Cerebellar cortex (tissue), 1 donor: ENCODE data around the gene LONRF3.
"Not testable (repeated sequence)": the region's sequence is repeated elsewhere in the genome, so short reads cannot be mapped to it uniquely, and the experiment has no call there.

Source experiments
- DNase-seq: peaks from one replicate; pipeline ENCODE4 v3.0.0-alpha.2; 2015; ENCODE audit warnings: low spot score

The LONRF3 gene

DNA sequence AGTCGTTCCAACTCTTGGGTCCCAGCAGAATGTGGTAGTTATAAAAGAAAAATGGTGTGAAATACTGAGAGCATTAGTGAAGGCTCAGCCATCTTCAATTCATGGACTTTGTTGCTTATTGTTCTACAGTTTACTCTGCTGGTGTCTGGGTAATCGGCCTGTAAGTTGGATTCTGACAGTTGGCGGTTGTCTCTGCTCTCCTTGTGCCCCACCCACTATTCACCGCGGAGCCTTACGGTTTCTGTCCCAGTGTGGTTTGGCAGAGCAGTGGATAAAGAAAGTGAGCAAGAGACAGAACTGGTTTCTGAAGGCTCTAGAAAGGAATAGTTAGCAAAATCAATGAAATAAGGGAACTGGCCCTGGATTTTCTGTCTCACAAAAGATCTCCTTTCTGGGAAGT is 9.1 kb downstream of the LONRF3 start:
- no peak for DNase-seq

DNA sequence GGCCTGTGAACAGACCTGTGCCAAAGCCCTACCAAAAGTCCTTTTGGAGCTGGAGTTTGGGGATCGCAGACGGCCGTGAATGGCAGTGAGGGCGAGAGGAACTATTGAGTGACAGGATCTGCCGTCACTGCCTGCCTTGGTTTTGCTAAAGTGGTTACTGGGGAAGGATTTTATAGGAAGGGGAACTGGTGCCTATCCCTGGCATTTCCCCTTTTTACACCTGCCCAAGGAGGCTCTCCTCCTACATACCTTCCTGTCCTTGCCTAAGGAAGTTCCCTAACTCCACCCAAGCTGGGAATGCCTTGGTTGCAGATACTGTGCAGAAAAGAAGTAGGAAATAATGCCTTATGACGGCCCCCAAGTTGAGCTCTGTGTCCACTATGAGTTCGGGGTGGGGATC is 14.5 kb downstream of the LONRF3 start:
- no peak for DNase-seq

DNA sequence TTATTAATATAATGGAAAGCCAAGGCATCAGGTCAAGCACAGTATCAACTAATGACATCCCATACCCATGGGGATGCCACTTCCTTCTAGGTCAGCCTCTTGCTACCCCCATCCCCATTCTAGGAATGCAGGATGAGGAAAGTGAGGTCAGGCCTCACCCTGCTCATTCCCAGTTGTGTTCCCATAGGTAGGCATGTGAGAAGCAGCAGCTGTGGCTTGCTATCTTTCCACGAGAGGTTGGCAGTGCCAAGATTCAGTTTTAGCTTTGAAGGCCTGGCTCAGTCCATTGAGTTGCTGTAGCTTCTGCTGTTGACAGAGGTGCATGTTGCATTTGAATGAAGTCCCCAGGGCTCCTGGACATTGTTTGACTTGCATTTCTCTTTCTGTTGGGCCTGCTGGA is 15.5 kb downstream of the LONRF3 start:
- no peak for DNase-seq

DNA sequence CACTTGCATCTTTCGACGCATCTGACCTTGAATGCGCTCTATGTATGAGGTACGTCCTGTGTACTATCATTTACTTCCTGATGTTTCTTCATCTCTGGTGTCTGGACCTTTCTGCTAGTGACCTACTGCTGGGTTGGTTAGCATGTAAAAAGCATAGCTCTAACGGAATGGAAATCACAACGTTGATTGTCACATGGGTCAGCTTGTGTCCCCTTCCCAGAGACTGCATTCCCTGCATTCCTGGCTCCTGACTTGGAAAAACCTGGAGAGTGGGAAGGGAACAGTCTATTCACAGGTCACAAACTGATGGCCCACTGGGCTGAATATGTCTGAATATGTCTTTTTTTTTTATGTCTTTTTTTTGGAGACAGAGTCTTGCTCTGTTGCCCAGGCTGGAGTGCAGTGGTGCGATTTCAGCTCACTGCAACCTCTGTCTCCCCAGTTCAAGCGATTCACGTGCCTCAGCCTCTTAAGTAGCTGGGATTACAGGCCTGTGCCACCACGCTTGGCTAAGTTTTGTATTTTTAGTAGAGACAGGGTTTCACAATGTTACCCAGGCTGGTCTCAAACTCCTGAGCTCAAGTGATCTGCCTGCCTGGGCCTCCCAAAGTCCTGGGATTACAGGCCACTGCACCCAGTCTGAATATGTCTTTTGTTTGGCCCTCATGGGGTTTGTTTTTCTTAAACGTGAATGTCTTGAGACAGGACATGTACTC is 16.3 kb downstream of the LONRF3 start:
- no peak for DNase-seq

DNA sequence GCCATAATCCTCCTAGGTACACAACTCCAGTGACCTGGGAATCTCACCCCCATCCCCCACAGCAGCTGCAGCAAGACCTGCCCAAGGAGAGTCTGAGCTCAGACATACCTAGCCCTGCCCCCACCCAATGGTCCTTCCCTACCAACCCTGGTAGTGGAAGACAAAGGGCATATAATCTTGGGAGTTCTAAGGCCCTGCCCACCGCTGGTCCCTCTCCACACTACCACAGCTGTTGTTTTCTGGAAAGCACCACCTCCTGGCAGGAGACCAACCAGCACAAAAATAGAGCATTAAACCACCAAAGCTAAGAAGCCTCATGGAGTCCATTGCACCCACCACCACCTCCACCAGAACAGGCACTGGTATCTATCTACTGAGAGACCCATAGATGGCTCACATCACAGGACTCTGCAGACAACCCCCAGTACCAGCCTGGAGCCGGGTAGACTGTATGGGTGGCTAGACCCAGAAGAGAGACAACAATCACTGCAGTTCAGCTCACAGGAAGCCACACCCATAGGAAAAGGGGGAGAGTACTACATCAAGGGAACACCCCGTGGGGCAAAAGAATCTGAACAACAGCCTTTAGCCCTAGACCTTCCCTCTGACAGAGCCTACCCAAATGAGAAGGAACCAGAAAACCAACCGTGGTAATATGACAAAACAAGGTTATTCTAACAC is 18.2 kb downstream of the LONRF3 start:
- not testable (repeated sequence) for DNase-seq

DNA sequence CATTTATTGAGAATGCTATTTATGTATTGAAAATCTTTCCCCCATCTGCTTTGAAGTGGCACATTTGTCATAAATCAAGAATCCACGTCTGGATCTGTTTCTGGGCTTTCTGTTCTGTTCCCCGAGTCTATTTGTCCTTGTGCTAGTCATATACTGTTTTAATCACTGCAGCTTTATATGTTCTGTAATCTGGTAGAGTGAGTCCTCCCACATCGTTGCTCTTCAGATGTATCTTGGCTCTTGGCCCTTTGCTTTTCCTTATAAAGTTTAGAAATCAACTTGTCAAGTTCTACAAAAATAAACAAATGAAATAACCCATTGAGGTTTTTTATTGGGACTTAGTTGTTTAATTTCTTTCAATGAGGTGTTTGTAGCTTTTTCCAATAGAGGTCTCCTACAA is 29.0 kb downstream of the LONRF3 start:
- no peak for DNase-seq

DNA sequence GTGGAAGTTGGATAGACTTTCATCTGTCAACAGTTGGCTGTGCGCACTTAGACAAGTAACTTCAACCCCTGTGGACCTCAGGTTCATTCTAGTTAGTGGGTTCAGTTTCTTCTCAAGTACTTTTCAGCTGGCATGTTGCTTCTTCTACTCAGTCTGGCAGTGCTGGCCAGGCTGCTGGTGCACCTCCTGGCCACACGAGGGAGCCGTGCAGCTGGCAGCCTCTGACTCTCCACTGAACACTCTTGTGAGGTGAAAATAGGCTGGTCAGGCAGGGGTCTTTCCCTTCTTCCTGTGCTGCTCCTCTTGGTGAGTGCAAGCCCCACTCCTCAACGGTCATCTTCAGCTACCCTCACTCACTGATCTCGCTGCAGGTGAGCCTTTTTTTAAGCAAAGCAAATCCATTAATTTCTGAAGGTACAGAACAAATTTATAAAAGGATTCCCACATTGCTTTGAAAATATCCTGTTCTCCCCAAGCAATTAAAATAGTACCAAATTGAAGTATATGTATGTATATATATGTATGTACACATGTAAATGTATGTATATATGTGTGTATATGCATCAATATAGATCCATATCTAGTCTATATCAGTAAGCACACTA is 30.6 kb downstream of the LONRF3 start:
- DNase-seq = peak; percentile 46

DNA sequence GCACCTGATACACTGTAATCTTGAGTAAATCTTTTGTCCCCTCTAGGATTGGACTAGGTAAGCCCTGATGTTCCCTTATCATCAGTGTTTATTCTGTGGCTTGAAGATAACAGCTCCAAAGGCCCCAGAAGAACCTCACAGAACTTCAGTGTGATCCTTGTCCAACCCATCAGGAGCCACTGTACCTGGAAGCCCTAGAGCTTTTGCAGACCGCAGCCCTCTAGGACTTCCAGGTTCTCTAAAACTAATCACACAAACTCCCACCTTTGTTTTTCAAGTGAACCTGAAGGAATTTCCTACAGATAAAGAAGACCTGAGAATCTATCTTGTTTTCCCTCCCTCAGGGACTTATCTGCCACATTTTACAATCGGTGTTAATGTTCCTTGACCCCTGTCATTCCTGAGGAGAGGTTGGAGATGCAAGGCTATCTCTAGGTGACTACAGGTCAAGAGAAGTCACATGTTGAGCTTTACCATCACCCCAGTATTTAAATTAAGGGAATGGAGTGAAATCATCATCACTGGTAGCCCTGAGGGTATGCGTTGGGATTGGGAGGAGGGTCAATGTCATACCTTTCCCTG is 32.9 kb downstream of the LONRF3 start:
- DNase-seq = no peak

DNA sequence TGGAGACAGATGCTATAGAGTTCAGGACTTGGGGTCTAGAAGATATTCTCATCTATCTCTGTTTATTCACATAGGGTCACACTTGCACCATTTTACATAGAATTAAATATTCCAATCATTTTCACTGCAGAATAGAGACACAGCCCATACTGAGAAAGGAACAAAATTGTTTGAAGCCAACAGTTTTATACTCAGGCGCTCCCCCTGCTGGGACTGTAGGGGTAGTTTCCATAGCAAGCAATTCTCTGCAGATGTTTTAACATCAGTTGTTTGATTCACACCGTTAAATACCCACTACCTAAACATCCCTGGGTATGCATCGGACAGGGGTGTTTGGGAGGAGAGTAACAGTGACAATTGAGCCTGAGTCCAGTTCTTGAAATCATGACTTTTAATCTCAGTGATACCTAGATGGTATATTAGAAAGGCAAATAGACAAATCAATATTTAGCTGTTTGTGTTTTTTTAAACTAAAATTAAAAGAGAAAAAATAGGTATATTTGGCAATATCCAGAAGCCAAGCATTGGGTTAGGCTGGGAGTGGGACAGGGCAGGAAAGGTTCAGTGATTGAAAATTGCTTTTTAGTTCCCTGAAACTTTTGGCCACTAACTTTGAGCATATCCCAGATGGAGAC is 33.8 kb downstream of the LONRF3 start:
- no peak for DNase-seq

DNA sequence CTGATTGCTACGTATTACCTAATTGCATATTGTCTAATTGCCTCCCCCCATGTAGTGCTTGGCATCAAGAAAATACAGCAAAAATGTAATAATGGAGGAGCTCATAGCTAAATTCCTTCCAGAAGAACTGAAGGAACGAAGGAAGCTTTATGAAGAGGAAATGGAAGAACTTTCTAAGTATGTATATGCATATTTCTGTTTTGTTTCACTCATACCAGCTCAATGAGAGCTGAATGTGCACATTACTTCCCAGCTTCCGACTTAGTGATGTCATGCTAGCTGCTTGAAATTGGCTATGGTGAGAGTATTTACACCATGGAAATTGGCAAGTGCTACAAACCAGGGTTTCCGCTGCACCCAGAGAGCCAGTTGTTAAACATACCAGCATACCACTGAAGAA is 34.7 kb downstream of the LONRF3 start:
- DNase-seq = no peak

DNA sequence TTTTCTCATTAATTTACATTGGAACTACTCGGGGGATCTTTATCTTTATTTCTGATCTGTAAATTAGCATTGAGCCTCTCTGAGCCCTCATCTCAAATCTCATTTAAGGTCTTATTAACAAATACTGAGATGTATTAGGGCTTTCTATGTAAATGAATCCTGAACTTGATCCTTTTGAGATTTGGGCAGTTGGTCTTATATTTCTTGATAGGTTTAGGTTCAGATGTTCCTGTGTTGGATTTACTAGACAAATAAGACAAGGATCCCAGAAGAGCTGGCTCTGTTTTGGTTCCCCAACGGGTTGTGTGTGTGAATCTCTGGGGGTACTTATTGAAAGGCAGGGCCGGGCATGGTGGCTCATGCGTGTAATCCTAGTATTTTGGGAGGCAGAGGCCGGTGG is 36.1 kb downstream of the LONRF3 start:
- no peak for DNase-seq

DNA sequence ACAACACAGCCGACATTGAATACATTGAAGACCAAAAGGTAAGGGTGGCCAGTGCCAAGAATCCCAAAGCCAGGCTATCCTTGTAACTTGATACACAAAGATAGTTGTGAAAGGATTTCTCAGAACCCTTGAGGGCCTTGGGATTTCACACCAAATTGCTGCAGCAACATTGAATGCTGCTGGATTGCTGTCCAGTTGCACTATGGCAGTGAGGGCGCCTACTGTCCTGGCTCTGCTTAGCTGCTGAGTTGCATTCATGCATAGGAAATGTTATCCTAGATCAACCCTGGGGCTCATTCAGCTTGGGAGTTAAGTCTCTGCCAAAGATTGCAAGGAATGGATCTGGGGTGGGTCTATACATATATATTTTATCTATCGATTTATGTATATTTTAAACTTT is 38.7 kb downstream of the LONRF3 start:
- DNase-seq = no peak

DNA sequence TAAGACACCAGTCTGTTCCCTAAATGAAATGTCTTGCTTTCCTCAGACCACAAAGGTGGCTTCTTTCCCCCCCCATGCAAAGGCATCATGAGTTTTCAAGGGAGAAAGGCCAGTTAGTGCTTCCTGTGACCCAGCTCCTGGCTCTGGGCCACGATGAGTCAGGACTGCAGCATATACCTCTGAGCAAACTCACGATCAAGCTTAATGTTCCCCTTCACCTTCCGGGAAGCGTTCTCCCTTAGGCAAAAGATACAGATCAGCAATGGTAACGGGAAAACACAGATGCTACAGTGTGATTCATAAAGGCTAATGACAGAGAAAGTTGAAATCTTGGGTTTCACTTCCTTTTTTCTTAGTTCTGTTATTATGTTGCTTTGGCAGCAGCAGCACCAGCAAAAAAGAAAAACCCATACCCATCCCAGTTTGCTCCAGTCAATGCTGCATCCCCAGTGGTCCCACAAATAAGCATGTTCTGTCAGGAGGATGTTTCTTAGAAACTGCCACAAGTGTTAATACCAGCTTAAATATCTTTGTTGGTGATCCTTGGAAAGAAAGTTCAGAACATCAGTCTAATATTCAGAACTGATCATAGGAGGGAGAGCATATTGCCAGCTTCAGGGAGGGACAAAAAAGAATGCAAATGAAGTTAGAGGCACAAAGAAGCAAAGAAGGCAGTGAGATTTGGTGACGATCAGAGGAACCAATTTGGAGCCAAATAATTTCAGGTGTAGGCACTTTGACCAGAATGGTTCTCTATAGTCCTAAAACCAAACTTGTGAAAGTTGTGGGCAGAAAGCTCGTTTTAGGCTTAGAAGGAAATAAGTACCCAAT is 41.2 kb downstream of the LONRF3 start:
- no peak for DNase-seq

DNA sequence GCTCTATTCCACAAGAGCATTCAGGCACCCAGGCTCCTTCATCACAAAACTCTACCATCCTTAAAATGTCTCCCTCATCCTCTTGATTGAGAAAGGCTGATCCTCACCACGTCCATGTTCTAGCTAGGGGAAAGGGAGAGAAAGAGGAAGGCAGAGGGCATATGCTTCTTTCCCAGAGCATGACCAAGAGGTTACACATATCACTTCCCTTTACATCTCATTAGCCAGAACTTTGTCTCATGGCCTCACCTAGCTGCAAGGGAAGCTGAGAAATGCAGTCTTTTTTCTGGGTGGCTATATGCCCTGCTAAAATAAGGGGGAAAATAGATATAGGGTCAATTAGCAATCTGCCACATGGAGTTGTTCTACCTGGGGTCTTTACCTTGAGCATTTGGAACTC is 42.7 kb downstream of the LONRF3 start:
- no peak for DNase-seq

DNA sequence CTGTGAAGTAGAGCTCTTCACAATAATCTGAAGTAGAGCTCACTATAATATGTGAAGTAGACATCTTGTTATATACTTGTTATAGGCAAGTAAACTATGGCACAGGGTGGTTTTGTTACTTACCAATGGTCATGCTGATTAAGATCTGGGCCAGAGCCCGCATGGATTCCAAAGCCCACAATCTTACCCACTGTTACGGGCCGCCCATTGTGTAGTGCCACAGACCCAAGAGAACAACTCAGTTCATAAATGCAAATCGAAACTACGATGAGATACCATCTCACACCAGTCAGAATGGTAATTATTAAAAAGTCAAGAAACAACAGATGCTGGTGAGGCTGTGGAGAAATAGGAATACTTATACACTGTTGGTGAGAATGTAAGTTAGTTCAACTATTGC is 51.5 kb downstream of the LONRF3 start:
- DNase-seq = no peak

DNA sequence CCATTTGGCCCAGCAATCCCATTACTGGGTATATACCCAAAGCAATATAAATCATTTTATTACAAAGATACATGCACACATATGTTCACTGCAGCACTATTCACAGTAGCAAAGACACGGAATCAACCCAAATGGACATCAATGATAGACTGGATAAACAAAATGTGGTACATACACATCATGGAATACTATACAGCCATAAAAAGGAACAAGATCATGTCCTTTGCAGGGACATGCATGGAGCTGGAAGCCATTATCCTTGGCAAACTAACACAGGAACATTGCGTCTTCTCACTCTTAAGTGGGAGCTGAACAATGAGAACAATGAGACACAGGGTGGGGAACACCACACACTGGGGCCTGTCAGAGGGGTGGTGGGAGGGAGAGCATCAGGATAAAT is 51.9 kb downstream of the LONRF3 start:
- DNase-seq = not testable (repeated sequence)

DNA sequence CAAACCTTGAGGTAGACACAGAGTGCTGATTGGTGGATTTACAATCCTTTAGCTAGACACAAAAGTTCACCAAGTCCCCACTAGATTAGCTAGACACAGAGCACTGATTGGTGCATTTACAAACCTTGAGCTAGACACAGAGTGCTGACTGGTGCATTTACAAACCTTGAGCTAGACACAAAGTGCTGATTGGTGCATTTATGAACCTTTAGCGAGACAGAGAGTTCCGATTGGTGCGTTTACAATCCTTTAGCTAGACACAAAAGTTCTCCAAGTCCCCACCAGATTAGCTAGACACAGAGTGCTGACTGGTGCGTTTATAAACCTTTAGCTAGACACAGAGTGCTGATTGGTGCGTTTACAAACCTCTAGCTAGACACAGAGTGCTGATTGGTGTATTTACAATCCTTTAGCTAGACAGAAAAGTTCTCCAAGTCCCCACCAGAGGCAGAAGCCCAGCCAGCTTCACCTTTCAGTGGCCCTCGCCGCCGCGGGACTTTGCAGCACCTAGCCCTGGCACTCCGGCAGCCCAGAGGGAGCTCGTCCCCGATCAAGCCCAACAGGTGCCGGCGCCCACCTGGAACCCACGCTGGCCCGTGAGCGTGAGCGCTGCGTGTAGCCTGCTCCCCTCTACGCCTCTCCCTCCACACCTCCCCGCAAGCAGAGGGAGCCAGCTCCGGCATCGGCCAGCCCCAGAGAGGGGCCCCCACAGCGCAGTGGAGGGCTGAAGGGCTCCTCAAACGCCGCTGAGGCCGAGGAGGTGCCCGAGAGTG is 53.7 kb downstream of the LONRF3 start:
- DNase-seq = not testable (repeated sequence)

DNA sequence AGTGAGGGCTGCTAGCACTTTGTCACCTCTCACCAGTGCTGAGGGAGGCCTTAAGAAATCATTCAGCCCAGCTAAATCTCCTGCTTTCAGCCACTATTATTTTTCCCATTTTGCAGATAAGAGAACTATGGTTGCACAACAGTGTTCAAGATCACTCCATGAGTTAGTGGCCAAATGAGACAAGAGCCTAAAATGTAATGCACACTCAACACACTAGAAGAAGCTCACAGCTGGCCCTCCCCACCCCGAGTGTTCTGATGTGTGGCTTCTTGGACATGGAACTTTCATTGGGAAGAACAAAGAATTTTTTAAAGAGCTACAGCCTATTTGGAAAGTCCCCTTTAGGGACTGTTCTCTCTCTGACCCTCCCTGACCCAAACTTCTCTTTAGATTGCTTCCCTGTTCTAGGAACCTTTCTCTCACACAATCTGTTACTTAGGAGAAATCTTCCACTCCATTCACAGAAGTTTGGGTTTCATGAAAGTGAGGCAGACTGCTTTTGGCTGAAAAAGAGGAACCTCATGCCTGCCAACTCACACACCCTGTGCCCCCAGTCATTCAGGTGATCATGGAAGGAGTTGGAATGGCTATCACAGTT is 54.4 kb downstream of the LONRF3 start:
- DNase-seq = no peak

DNA sequence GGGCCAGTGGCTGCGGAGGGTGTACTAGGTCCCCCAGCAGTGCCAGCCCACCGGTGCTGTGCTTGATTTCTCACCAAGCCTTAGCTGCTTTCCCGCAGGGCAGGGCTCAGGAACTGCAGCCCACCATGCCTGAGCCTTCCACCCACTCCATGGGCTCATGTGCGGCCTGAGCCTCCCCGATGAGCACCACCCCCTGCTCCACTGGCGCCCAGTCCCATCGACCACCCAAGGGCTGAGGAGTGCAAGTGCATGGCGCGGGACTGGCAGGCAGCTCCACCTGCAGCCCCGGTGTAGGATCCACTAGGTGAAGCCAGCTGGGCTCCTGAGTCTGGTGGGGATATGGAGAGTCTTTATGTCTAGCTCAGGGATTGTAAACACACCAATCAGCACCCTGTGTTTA is 55.2 kb downstream of the LONRF3 start:
- not testable (repeated sequence) for DNase-seq

DNA sequence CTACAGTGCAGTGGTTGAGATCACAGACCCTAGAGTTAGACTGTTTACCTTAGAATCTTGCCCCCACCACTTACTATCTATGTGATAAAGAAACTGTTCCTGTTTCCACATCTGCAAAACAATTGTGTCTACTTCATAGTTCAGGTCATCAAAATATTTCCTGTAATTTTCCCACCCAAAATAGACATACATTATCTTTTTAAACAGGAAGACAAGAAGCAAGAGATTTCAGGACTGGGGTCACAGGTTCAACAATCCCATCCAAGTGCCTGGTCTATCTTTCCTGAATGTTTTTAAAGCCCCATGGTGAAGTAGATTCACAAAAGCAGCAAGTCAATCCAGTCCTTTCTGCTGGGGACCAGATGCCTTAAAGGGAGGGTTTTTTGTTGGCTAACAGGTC is 56.6 kb downstream of the LONRF3 start:
- DNase-seq = no peak
